NCI-H345 (cell line): ENCODE data around the gene MFNG.
"Not testable (repeated sequence)": the region's sequence is repeated elsewhere in the genome, so short reads cannot be mapped to it uniquely, and the experiment has no call there.

Experiments used
- DNase-seq: peaks from one replicate; lab custom pipeline; 2025; lab: John Stamatoyannopoulos, UW

MFNG gene

GRCh38 chr22:37486224-37486845 is at the start of gene MFNG:
Gene MFNG, minus strand, starts transcription at chr22:37486384. Its CDS starts 207 bp downstream, at chr22:37486177.
- peak; percentile 29 for DNase-seq

- DNase-seq = no peak
Measured at GRCh38 chr22:37535159-37535558, 49.0 kb upstream of the MFNG start.

GRCh38 chr22:37534445-37534844 is 48.3 kb upstream of the MFNG start:
- no peak for DNase-seq

- no peak for DNase-seq
Measured at GRCh38 chr22:37533995-37534394, 47.8 kb upstream of the MFNG start.

GRCh38 chr22:37529652-37530345 is 43.6 kb upstream of the MFNG start:
- no peak for DNase-seq

- not testable (repeated sequence) for DNase-seq
Measured at GRCh38 chr22:37527952-37528351, 41.8 kb upstream of the MFNG start.

- not testable (repeated sequence) for DNase-seq
Measured at GRCh38 chr22:37527081-37527752, 41.0 kb upstream of the MFNG start.

- DNase-seq = no peak
Measured at GRCh38 chr22:37526376-37526775, 40.2 kb upstream of the MFNG start.

GRCh38 chr22:37525746-37526350 is 39.7 kb upstream of the MFNG start:
- no peak for DNase-seq

- DNase-seq = no peak
Measured at GRCh38 chr22:37525073-37525745, 39.0 kb upstream of the MFNG start.

GRCh38 chr22:37522482-37522881 is 36.3 kb upstream of the MFNG start:
- no peak for DNase-seq

- no peak for DNase-seq
Measured at GRCh38 chr22:37521236-37521739, 35.1 kb upstream of the MFNG start.

GRCh38 chr22:37520776-37521191 is 34.6 kb upstream of the MFNG start:
- no peak for DNase-seq

GRCh38 chr22:37519268-37520195 is 33.3 kb upstream of the MFNG start, which contains the start of gene CARD10:
Gene CARD10, minus strand, starts transcription at chr22:37519415. Its CDS starts 215 bp downstream, at chr22:37519200.
- DNase-seq = peak; percentile 44

GRCh38 chr22:37518509-37519267 is 32.5 kb upstream of the MFNG start:
- DNase-seq = no peak

GRCh38 chr22:37517826-37518450 is 31.8 kb upstream of the MFNG start:
- no peak for DNase-seq

- no peak for DNase-seq
Measured at GRCh38 chr22:37516456-37516855, 30.3 kb upstream of the MFNG start.

- no peak for DNase-seq
Measured at GRCh38 chr22:37515901-37516300, 29.7 kb upstream of the MFNG start.

GRCh38 chr22:37514526-37515051 is 28.4 kb upstream of the MFNG start:
- peak; percentile 25 for DNase-seq
